GM12878 (cell line): ENCODE results near the gene RAE1. TPM values are rescaled to one million over a fixed set of nuclear protein-coding genes. Genes with fewer than 3 reads are reported as not detected.

Experiments
- TCF3 ChIP-seq: IDR thresholded peaks from 2 replicates; pipeline ENCODE4 v1.6.1; 2012; ENCODE audit warnings: low read depth, mild to moderate bottlenecking, low read length, borderline replicate concordance; ENCODE audit not compliant: insufficient read depth
- USF1 ChIP-seq: IDR thresholded peaks from 2 replicates; pipeline ENCODE4 v1.6.1; 2011; ENCODE audit warnings: borderline replicate concordance, low read depth, mild to moderate bottlenecking, moderate library complexity, mixed read lengths, low read length; ENCODE audit not compliant: insufficient read depth; ENCODE audit errors: extremely low read length
- microRNA-seq: library from miRNA; unstranded; fragments of <30 nt; microRNA quantifications from one replicate; pipeline ENCODE4, GENCODE V29; 2018
- polyA plus RNA-seq, 11 experiments: library from polyadenylated mRNA; depleted of rRNA in 4 of 11; unstranded in 6 of 11; stranded (reverse) in 5 of 11; fragments of >200 nt; fragmentation: Nextera tagmentation in 4 of 11; fragmentation: Illumina TruSeq in 1 of 11; extraction: Ambion mirVana in 4 of 11; extraction: Trizol in 1 of 11; gene quantifications; 1 replicate in 1 of 11; 2 replicates in 10 of 11; pipeline versions ENCODE4 v1.2.1 to v1.2.3, GENCODE V29; 2011 to 2016; ENCODE audit warnings: inconsistent platforms in 2 of 11, missing spikeins in 2 of 11, low read depth in 1 of 11
- small RNA-seq: library from RNA; depleted of rRNA; stranded (forward); fragments of <200 nt; gene quantifications from one replicate; pipeline ENCODE3, GENCODE V24; 2014
- total RNA-seq, 4 experiments: library from RNA; depleted of rRNA in 3 of 4; stranded (reverse); fragments of >200 nt in 3 of 4; fragmentation: Illumina TruSeq in 1 of 4; extraction: Trizol in 1 of 4; gene quantifications; 2 replicates each; pipeline versions ENCODE4 v1.2.1 to v1.2.3, GENCODE V29; 2013 to 2021

The RAE1 gene
- total and polyA plus RNA-seq, 10 of the 15 experiments (the other 5 are each of a cell fraction or from before 2014, with no cell fraction given): 28.7 to 107 (median 49.3) TPM

DNA sequence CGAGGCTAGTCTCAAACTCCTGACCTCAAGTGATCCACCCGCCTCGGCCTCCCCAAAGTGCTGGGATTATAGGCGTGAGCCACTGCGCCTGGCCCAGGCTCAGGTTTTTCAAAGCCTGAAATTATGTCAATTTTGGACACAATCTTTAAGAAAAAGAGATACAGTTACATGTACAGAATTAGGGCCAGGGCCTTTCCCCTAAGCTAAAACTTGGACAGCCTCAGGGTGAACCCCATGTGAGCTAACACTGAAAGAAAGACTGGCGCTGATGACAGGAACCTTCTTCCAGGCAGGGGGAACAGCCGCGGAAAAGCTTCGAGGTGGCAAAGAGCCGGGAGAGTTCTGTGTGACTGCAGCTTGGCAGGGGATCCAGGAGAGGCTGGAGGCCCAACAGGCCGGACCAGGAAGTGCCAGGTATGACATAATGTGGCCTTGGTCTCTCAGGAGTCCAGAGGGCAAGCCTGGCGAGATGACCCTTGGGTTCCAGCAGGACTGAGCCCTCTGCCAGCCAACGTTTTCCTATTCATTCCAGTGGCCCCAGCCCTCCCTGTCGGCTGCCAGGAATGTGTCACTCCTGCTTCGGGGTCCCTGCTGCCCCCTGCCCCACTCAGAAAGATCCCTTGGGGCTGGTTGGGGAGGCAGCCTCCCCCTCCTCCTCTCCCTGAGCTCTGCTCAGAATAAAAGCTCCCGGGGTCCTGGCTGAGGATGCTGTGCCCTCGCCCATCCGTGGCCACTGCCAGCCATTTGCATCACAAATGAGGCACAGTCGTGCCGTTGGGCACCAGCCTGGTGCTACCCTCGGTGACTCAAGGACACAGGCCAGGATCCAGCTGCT lies 77.5 kb downstream of the RAE1 start (continued):
- TF ChIP-seq USF1 (no peak), TCF3 (no peak)

Small RNAs within 50 kb of the gene (microRNA-seq; reads per million reads assigned to microRNA genes)
- gene MIR4325: not detected

Small RNAs within 50 kb of the gene (small RNA-seq; reads per million reads assigned to genes)
- gene MIR4325 (not detected), gene RF00019 (not detected), gene RPL39P39 (not detected)

Other genes starting within 250 kb of the RAE1 start
- gene BMP7, start 84.6 kb upstream of the RAE1 start, total RNA-seq (2014; rRNA removed): not detected in 2 replicates
- not detected in 2 replicates for gene BMP7, start 84.6 kb upstream of the RAE1 start, total RNA-seq (2014; rRNA removed; fragmentation: Illumina TruSeq; extraction: Trizol)
- gene BMP7, start 84.6 kb upstream of the RAE1 start, total RNA-seq (2021): 0.05 and 0.51 TPM in 2 replicates
- gene BMP7, start 84.6 kb upstream of the RAE1 start, polyA plus RNA-seq (2011; rRNA removed): 0.04 and 0.18 TPM in 2 replicates
- gene BMP7, start 84.6 kb upstream of the RAE1 start, polyA plus RNA-seq (2014; fragmentation: Illumina TruSeq; extraction: Trizol): not detected in 2 replicates
- not detected for gene BMP7, start 84.6 kb upstream of the RAE1 start, polyA plus RNA-seq (2014; fragmentation: Nextera tagmentation; extraction: Ambion mirVana)
- gene BMP7, start 84.6 kb upstream of the RAE1 start, polyA plus RNA-seq (2014; rRNA removed): not detected in 2 replicates
- under 1 TPM in 1 of 2 experiments, not detected in 1; 0.28 TPM for gene BMP7, start 84.6 kb upstream of the RAE1 start, polyA plus RNA-seq (2016; fragmentation: Nextera tagmentation; extraction: Ambion mirVana)
- gene SPO11, start 21.5 kb upstream of the RAE1 start, total RNA-seq (2014; rRNA removed): not detected in 2 replicates
- gene SPO11, start 21.5 kb upstream of the RAE1 start, total RNA-seq (2014; rRNA removed; fragmentation: Illumina TruSeq; extraction: Trizol): not detected in 2 replicates
- not detected in 2 replicates for gene SPO11, start 21.5 kb upstream of the RAE1 start, total RNA-seq (2021)
- gene SPO11, start 21.5 kb upstream of the RAE1 start, polyA plus RNA-seq (2011; rRNA removed): not detected in 2 replicates
- not detected in 2 replicates for gene SPO11, start 21.5 kb upstream of the RAE1 start, polyA plus RNA-seq (2014; fragmentation: Illumina TruSeq; extraction: Trizol)
- not detected for gene SPO11, start 21.5 kb upstream of the RAE1 start, polyA plus RNA-seq (2014; fragmentation: Nextera tagmentation; extraction: Ambion mirVana)
- not detected in 2 replicates for gene SPO11, start 21.5 kb upstream of the RAE1 start, polyA plus RNA-seq (2014; rRNA removed)
- not detected for gene SPO11, start 21.5 kb upstream of the RAE1 start, polyA plus RNA-seq (2016; fragmentation: Nextera tagmentation; extraction: Ambion mirVana)
- gene RBM38, start 40.1 kb downstream of the RAE1 start, total RNA-seq (2014; rRNA removed): 68.6 and 79.7 TPM in 2 replicates
- gene RBM38, start 40.1 kb downstream of the RAE1 start, total RNA-seq (2014; rRNA removed; fragmentation: Illumina TruSeq; extraction: Trizol): 23.2 and 27.5 TPM in 2 replicates
- gene RBM38, start 40.1 kb downstream of the RAE1 start, total RNA-seq (2021): 102 and 104 TPM in 2 replicates
- 29.9 and 57.3 TPM in 2 replicates for gene RBM38, start 40.1 kb downstream of the RAE1 start, polyA plus RNA-seq (2011; rRNA removed)
- gene RBM38, start 40.1 kb downstream of the RAE1 start, polyA plus RNA-seq (2014; fragmentation: Illumina TruSeq; extraction: Trizol): 4.3 and 22.9 TPM in 2 replicates
- 1 to 10 TPM in 1 of 2 experiments, under 1 TPM in 1; 0.32 to 1.3 TPM for gene RBM38, start 40.1 kb downstream of the RAE1 start, polyA plus RNA-seq (2014; fragmentation: Nextera tagmentation; extraction: Ambion mirVana)
- 118 and 127 TPM in 2 replicates for gene RBM38, start 40.1 kb downstream of the RAE1 start, polyA plus RNA-seq (2014; rRNA removed)
- gene RBM38, start 40.1 kb downstream of the RAE1 start, polyA plus RNA-seq (2016; fragmentation: Nextera tagmentation; extraction: Ambion mirVana): 10 to 100 TPM; 10.4 to 13.2 TPM
- not detected in 2 replicates for gene CTCFL, start 173.9 kb downstream of the RAE1 start, total RNA-seq (2014; rRNA removed)
- gene CTCFL, start 173.9 kb downstream of the RAE1 start, total RNA-seq (2014; rRNA removed; fragmentation: Illumina TruSeq; extraction: Trizol): not detected in 2 replicates
- 0.08 and 0.10 TPM in 2 replicates for gene CTCFL, start 173.9 kb downstream of the RAE1 start, total RNA-seq (2021)
- 0.03 TPM in 1 of 2 replicates, not detected in the other for gene CTCFL, start 173.9 kb downstream of the RAE1 start, polyA plus RNA-seq (2011; rRNA removed)
- not detected in 2 replicates for gene CTCFL, start 173.9 kb downstream of the RAE1 start, polyA plus RNA-seq (2014; fragmentation: Illumina TruSeq; extraction: Trizol)
- gene CTCFL, start 173.9 kb downstream of the RAE1 start, polyA plus RNA-seq (2014; fragmentation: Nextera tagmentation; extraction: Ambion mirVana): under 1 TPM; 0.06 to 0.09 TPM
- gene CTCFL, start 173.9 kb downstream of the RAE1 start, polyA plus RNA-seq (2014; rRNA removed): 0.15 TPM in 1 of 2 replicates, not detected in the other
- under 1 TPM; 0.12 to 0.20 TPM for gene CTCFL, start 173.9 kb downstream of the RAE1 start, polyA plus RNA-seq (2016; fragmentation: Nextera tagmentation; extraction: Ambion mirVana)
- gene PCK1, start 209.9 kb downstream of the RAE1 start, total RNA-seq (2014; rRNA removed): 0.06 and 0.11 TPM in 2 replicates
- 0.05 TPM in 1 of 2 replicates, not detected in the other for gene PCK1, start 209.9 kb downstream of the RAE1 start, total RNA-seq (2014; rRNA removed; fragmentation: Illumina TruSeq; extraction: Trizol)
- 0.33 and 0.56 TPM in 2 replicates for gene PCK1, start 209.9 kb downstream of the RAE1 start, total RNA-seq (2021)
- not detected in 2 replicates for gene PCK1, start 209.9 kb downstream of the RAE1 start, polyA plus RNA-seq (2011; rRNA removed)
- 0.09 TPM in 1 of 2 replicates, not detected in the other for gene PCK1, start 209.9 kb downstream of the RAE1 start, polyA plus RNA-seq (2014; fragmentation: Illumina TruSeq; extraction: Trizol)
- gene PCK1, start 209.9 kb downstream of the RAE1 start, polyA plus RNA-seq (2014; fragmentation: Nextera tagmentation; extraction: Ambion mirVana): under 1 TPM in 1 of 2 experiments, not detected in 1; 0.02 TPM
- 0.14 TPM in 2 replicates for gene PCK1, start 209.9 kb downstream of the RAE1 start, polyA plus RNA-seq (2014; rRNA removed)
- not detected for gene PCK1, start 209.9 kb downstream of the RAE1 start, polyA plus RNA-seq (2016; fragmentation: Nextera tagmentation; extraction: Ambion mirVana)